HL-60/S4 treated with phorbol 12-myristate 13-acetate at 8.2 ng/mL for 4 days and 3 days (cell line): ENCODE measurements around the gene DYRK4.

ENCODE experiments used
- in situ Hi-C: fragments of 300-500 bp; cut with MboI; formaldehyde crosslinking; loops from 2 replicates; pipeline ENCODE4 v1.15.0; 2022; ENCODE audit warnings: low sequenced_read_pairs

DYRK4 gene

GRCh38 chr12:4558171-4558570 lies 3.8 kb upstream of the DYRK4 start:
- in situ Hi-C loops, result no loop called here

GRCh38 chr12:4563336-4563735 lies 1.3 kb downstream of the DYRK4 start:
- in situ Hi-C loops, result no loop called here

- in situ Hi-C loops, result no loop called here
These were observed 2.8 kb downstream of the DYRK4 start for GRCh38 chr12:4564818-4565217.

GRCh38 chr12:4566474-4566873 lies 4.5 kb downstream of the DYRK4 start:
- in situ Hi-C loops, result no loop called here

- in situ Hi-C loops, result no loop called here
These were observed 5.3 kb downstream of the DYRK4 start for GRCh38 chr12:4567073-4567881.

- in situ Hi-C loops, result no loop called here
These were observed 7.3 kb downstream of the DYRK4 start for GRCh38 chr12:4569261-4569660.

GRCh38 chr12:4572680-4573079 lies 10.7 kb downstream of the DYRK4 start:
- in situ Hi-C loops, result no loop called here

- in situ Hi-C loops, result no loop called here
These were observed 17.5 kb downstream of the DYRK4 start for GRCh38 chr12:4579305-4580102.

GRCh38 chr12:4580281-4580688 lies 18.3 kb downstream of the DYRK4 start:
- in situ Hi-C loops, result no loop called here

GRCh38 chr12:4584281-4584680 lies 22.3 kb downstream of the DYRK4 start:
- in situ Hi-C loops, result no loop called here

- in situ Hi-C loops, result no loop called here
These were observed 22.9 kb downstream of the DYRK4 start for GRCh38 chr12:4584896-4585295.

GRCh38 chr12:4586500-4586899 lies 24.5 kb downstream of the DYRK4 start:
- in situ Hi-C loops, result no loop called here

GRCh38 chr12:4587108-4587507 lies 25.1 kb downstream of the DYRK4 start:
- in situ Hi-C loops, result no loop called here

GRCh38 chr12:4588916-4589315 lies 26.9 kb downstream of the DYRK4 start:
- in situ Hi-C loops, result no loop called here

GRCh38 chr12:4589941-4590340 lies 27.9 kb downstream of the DYRK4 start:
- in situ Hi-C loops, result no loop called here

GRCh38 chr12:4591180-4591687 lies 29.2 kb downstream of the DYRK4 start:
- in situ Hi-C loops, result no loop called here

GRCh38 chr12:4595881-4596280 lies 33.9 kb downstream of the DYRK4 start:
- in situ Hi-C loops, result no loop called here

- in situ Hi-C loops, result no loop called here
These were observed 41.4 kb downstream of the DYRK4 start for GRCh38 chr12:4603421-4603820.

GRCh38 chr12:4603946-4604345 lies 41.9 kb downstream of the DYRK4 start:
- in situ Hi-C loops, result no loop called here

GRCh38 chr12:4604684-4605193 lies 42.7 kb downstream of the DYRK4 start:
- in situ Hi-C loops, result no loop called here

- in situ Hi-C loops, result no loop called here
These were observed 45.0 kb downstream of the DYRK4 start for GRCh38 chr12:4607056-4607455.

GRCh38 chr12:4609071-4609470 lies 47.1 kb downstream of the DYRK4 start:
- in situ Hi-C loops, result no loop called here
